GM19240 (cell line): Measurements from ENCODE around the gene ENTR1.
"Not testable (repeated sequence)": the region's sequence is repeated elsewhere in the genome, so short reads cannot be mapped to it uniquely, and the experiment has no call there.

Source experiments
- DNase-seq: peaks from one replicate; pipeline ENCODE4 v3.0.0; 2011; ENCODE audit warnings: low spot score; ENCODE audit not compliant: insufficient read length

Gene ENTR1

GRCh38 chr9:136419092-136419420 is 8.6 kb upstream of the ENTR1 start:
- DNase-seq = no peak

- DNase-seq = no peak
These were observed 8.0 kb upstream of the ENTR1 start for GRCh38 chr9:136418182-136419091.

GRCh38 chr9:136416914-136417313 is 6.5 kb upstream of the ENTR1 start:
- DNase-seq = no peak

GRCh38 chr9:136416427-136416826 is 6.0 kb upstream of the ENTR1 start:
- no peak for DNase-seq

GRCh38 chr9:136412962-136413361 is 2.5 kb upstream of the ENTR1 start:
- DNase-seq = no peak

GRCh38 chr9:136411378-136411777 is 964 bp upstream of the ENTR1 start:
- no peak for DNase-seq

- DNase-seq = peak; percentile 33
These were observed 608 bp downstream of the ENTR1 start for GRCh38 chr9:136409557-136410455.

- no peak for DNase-seq
These were observed 2.5 kb downstream of the ENTR1 start for GRCh38 chr9:136407911-136408310.

GRCh38 chr9:136407061-136407460 is 3.4 kb downstream of the ENTR1 start:
- not testable (repeated sequence) for DNase-seq

GRCh38 chr9:136405904-136406303 is 4.5 kb downstream of the ENTR1 start:
- peak; percentile 49 for DNase-seq

GRCh38 chr9:136405481-136405880 is 4.9 kb downstream of the ENTR1 start:
- DNase-seq = no peak

GRCh38 chr9:136404801-136405136 is 5.6 kb downstream of the ENTR1 start:
- DNase-seq = no peak

- DNase-seq = peak; percentile 33
These were observed 6.3 kb downstream of the ENTR1 start for GRCh38 chr9:136403915-136404800.

- DNase-seq = peak; percentile 52
These were observed 6.9 kb downstream of the ENTR1 start for GRCh38 chr9:136403538-136403914.

GRCh38 chr9:136402067-136402466 is 8.3 kb downstream of the ENTR1 start:
- DNase-seq = no peak

GRCh38 chr9:136401173-136401922 is 9.1 kb downstream of the ENTR1 start:
- DNase-seq = no peak

GRCh38 chr9:136400038-136400834 is 10.2 kb downstream of the ENTR1 start, which contains the start of gene SNAPC4:
TSS of gene SNAPC4 (minus strand) at chr9:136400170. CDS start at chr9:136398428, 1,742 bp downstream.
- peak; percentile 93 for DNase-seq

GRCh38 chr9:136399176-136400037 is 11.0 kb downstream of the ENTR1 start:
- peak; percentile 22 for DNase-seq

GRCh38 chr9:136398286-136398685 is 12.1 kb downstream of the ENTR1 start:
- DNase-seq = no peak
